ENCODE results near the gene EMILIN1. TPM values are rescaled to one million over a fixed set of nuclear protein-coding genes. Genes with fewer than 3 reads are reported as not detected.
"Not testable (repeated sequence)": the region's sequence is repeated elsewhere in the genome, so short reads cannot be mapped to it uniquely, and the experiment has no call there.

Gene EMILIN1
- total and polyA plus RNA-seq, 2 donors (not counting 1 experiment from before 2014, with no cell fraction given), result 0.24 to 0.52 TPM

DNA sequence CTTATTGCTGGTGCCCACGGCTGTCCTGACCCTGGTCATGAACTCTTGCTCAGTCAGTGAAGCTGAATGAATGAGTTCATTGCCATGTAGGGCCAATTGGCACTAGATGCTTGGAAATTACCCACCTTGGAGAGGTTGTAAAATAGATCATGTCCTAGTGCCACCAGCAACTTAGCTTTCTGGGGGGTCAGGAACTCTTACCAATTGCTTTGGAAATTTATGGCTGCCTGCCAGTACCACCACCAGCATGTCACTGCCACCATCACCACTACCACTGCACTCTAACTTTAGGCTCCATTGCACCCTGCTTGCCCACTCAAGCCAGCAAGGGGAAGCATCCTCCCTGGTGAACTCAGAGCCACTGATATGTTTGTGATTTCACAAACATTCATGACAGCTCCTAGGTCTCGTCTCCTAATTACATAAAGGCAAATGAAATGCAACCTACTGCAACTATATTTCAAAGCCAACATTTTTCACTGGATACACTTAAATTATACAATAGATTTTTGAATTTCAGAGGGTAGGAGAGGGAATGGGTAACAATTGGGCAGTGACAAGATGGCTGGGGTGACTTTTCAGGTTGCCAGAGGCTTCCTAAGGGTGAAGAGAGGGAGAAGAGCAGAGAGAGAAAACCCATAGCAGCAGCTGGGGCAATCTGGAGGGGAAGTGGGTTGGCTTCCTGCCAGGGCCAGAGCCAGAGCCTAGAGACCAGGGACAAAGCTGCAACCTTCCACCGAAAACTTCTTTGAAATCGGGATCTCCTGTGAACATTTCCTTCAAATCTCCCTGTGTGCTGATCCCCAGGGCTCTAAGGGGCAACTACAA, 3.5 kb upstream of the EMILIN1 start:
- peak overlapping the region in 1 of 5 experiments; percentile 21 for H3K4me3 ChIP-seq (ENCODE audit: control extremely low read depth in 1 of 5, extremely low read depth in 1 of 5, insufficient read depth in 1 of 5, low read depth in 2 of 5, low read length in 4 of 5)
- POLR2A ChIA-PET, result interaction anchor here (0.6 to 0.7 kb wide), 2 partner anchors 115 to 726 kb away, joined by 3 to 4 read pairs; no protein-coding TSS in a partner anchor
- no peak for ATAC-seq (ENCODE audit: low read depth)
- peaks cover 0 to 3% of the 10 kb centered on the region in 2 experiments for H3K36me3 ChIP-seq (replicated peaks in 1 of 2; ENCODE audit: control extremely low read depth in 1 of 2, control insufficient read depth in 1 of 2, extremely low read depth in 1 of 2, insufficient read depth in 2 of 2, low read length in 1 of 2)
- H3K27ac ChIP-seq (ENCODE audit: low read length in 2 of 2), result peak overlapping the region in 1 of 2 donors; percentile 20
- no peaks in the 10 kb centered on the region for H3K9me3 ChIP-seq (ENCODE audit: control extremely low read depth in 1 of 3, control insufficient read depth in 2 of 3, insufficient read depth in 1 of 3, low read length in 2 of 3)
- CTCF ChIA-PET, result interaction anchor here (1.2 to 1.6 kb wide), 2 partner anchors 21 to 34 kb away, joined by 3 read pairs; no protein-coding TSS in a partner anchor
- peak overlapping the region; percentile 79 for H3K27ac Mint-ChIP-seq
- 36% methylated on average over 3 of the region's 4 CpGs for WGBS (ENCODE audit: insufficient coverage)
- H3K9ac ChIP-seq (ENCODE audit: low read length), result no peak overlapping the region
- no peak overlapping the region for H2AFZ ChIP-seq (ENCODE audit: insufficient read depth, low read depth, low read length, poor library complexity, severe bottlenecking)
- H3K27me3 ChIP-seq (replicated peaks in 1 of 4; ENCODE audit: control extremely low read depth in 1 of 4, control insufficient read depth in 3 of 4, insufficient read depth in 4 of 4, low read length in 3 of 4), result peaks cover 0 to 11% (median 4%) of the 10 kb centered on the region in 4 experiments
- TF ChIP-seq, protein P1, sequence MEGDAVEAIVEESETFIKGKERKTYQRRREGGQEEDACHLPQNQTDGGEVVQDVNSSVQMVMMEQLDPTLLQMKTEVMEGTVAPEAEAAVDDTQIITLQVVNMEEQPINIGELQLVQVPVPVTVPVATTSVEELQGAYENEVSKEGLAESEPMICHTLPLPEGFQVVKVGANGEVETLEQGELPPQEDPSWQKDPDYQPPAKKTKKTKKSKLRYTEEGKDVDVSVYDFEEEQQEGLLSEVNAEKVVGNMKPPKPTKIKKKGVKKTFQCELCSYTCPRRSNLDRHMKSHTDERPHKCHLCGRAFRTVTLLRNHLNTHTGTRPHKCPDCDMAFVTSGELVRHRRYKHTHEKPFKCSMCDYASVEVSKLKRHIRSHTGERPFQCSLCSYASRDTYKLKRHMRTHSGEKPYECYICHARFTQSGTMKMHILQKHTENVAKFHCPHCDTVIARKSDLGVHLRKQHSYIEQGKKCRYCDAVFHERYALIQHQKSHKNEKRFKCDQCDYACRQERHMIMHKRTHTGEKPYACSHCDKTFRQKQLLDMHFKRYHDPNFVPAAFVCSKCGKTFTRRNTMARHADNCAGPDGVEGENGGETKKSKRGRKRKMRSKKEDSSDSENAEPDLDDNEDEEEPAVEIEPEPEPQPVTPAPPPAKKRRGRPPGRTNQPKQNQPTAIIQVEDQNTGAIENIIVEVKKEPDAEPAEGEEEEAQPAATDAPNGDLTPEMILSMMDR (IDR thresholded peaks at IDR 0.05), result no peak
- no peak for TF ChIP-seq EZH2 (IDR thresholded peaks at IDR 0.05; ENCODE audit: borderline replicate concordance, insufficient read depth, low read depth, low read length, poor library complexity, severe bottlenecking)
- peak overlapping the region; percentile 62 for H3K4me3 Mint-ChIP-seq
- H3K4me2 ChIP-seq (replicated peaks; ENCODE audit: low read depth, low read length, poor library complexity, severe bottlenecking), result peak overlapping the region; percentile 49
- intact Hi-C loops (cut with micrococcal nuclease), result no loop called here
- H3K4me1 Mint-ChIP-seq, result peaks cover 54% of the 10 kb centered on the region
- DNase-seq, result peak; percentile 63
- no peaks in the 10 kb centered on the region for H3K27me3 Mint-ChIP-seq
- no peaks in the 10 kb centered on the region for H3K9me3 Mint-ChIP-seq (ENCODE audit: insufficient read depth)
- peaks cover 3% of the 10 kb centered on the region for H4K20me1 ChIP-seq (ENCODE audit: control insufficient read depth, insufficient read depth, low read length, poor library complexity, severe bottlenecking)
- H3K4me1 ChIP-seq (ENCODE audit: control insufficient read depth in 2 of 2, insufficient read depth in 2 of 2, low read length in 2 of 2), result peaks cover 31 to 40% of the 10 kb centered on the region in 2 donors
- H3K79me2 ChIP-seq (ENCODE audit: control insufficient read depth, insufficient read depth, low read length), result peaks cover 13% of the 10 kb centered on the region

GRCh38 chr2:27075566-27075871, 2.9 kb upstream of the EMILIN1 start:
- not testable (repeated sequence) for H3K9me3 Mint-ChIP-seq (ENCODE audit: insufficient read depth)
- POLR2A ChIA-PET, result interaction anchor here (0.6 kb wide), 1 partner anchor 115 kb away, joined by 4 read pairs; no protein-coding TSS in a partner anchor

More at GRCh38 chr2:27075566-27075871, 2.9 kb upstream of the EMILIN1 start:
- Mint-ChIP-seq H3K27ac (peak overlapping the region; percentile 79), H3K4me3 (peak overlapping the region; percentile 62), H3K4me1 (peaks cover 50% of the 10 kb centered on the region)
- Histone ChIP-seq H3K4me3 (ENCODE audit: control extremely low read depth in 1 of 5, extremely low read depth in 1 of 5, insufficient read depth in 1 of 5, low read depth in 2 of 5, low read length in 4 of 5) (peak overlapping the region in 1 of 5 experiments; percentile 21), H3K4me1 (ENCODE audit: control insufficient read depth in 2 of 2, insufficient read depth in 2 of 2, low read length in 2 of 2) (peaks cover 26 to 34% of the 10 kb centered on the region in 2 donors), H3K4me2 (replicated peaks; ENCODE audit: low read depth, low read length, poor library complexity, severe bottlenecking) (peak overlapping the region; percentile 49), H3K27me3 (replicated peaks in 1 of 4; ENCODE audit: control extremely low read depth in 1 of 4, control insufficient read depth in 3 of 4, insufficient read depth in 4 of 4, low read length in 3 of 4) (peaks cover 0 to 11% (median 4%) of the 10 kb centered on the region in 4 experiments)
- H4K20me1 ChIP-seq (ENCODE audit: control insufficient read depth, insufficient read depth, low read length, poor library complexity, severe bottlenecking); H3K9me3 ChIP-seq (ENCODE audit: control extremely low read depth in 1 of 3, control insufficient read depth in 2 of 3, insufficient read depth in 1 of 3, low read length in 2 of 3); intact Hi-C loops (cut with micrococcal nuclease); H3K79me2 ChIP-seq (ENCODE audit: control insufficient read depth, insufficient read depth, low read length); H3K27ac ChIP-seq (ENCODE audit: low read length in 2 of 2); H3K9ac ChIP-seq (ENCODE audit: low read length); CTCF ChIA-PET; H2AFZ ChIP-seq (ENCODE audit: insufficient read depth, low read depth, low read length, poor library complexity, severe bottlenecking); H3K27me3 Mint-ChIP-seq; H3K36me3 ChIP-seq (replicated peaks in 1 of 2; ENCODE audit: control extremely low read depth in 1 of 2, control insufficient read depth in 1 of 2, extremely low read depth in 1 of 2, insufficient read depth in 2 of 2, low read length in 1 of 2); DNase-seq; ATAC-seq (ENCODE audit: low read depth): not testable (repeated sequence)
- 60% methylated on average over 5 of the region's 6 CpGs for WGBS (ENCODE audit: insufficient coverage)
